GM19099 (cell line): ENCODE measurements around the gene ITGA11.

Experiments
- POLR2A ChIP-seq: IDR thresholded peaks from 3 replicates; pipeline ENCODE4 v1.6.1; 2011; ENCODE audit warnings: low read depth; ENCODE audit not compliant: insufficient read length; ENCODE audit errors: extremely low read depth

ITGA11 gene

GRCh38 chr15:68434021-68434420 lies 2.1 kb upstream of the ITGA11 start:
- TF ChIP-seq POLR2A: no peak

- no peak for TF ChIP-seq POLR2A
These were observed 1.6 kb upstream of the ITGA11 start for GRCh38 chr15:68433551-68433950.

GRCh38 chr15:68432441-68433064 lies 590 bp upstream of the ITGA11 start:
- TF ChIP-seq POLR2A: no peak

GRCh38 chr15:68431037-68431791 lies 749 bp downstream of the ITGA11 start:
- TF ChIP-seq POLR2A: no peak

- TF ChIP-seq POLR2A: no peak
These were observed 1.4 kb downstream of the ITGA11 start for GRCh38 chr15:68430471-68431036.

GRCh38 chr15:68429691-68430470 lies 2.1 kb downstream of the ITGA11 start:
- no peak for TF ChIP-seq POLR2A

- TF ChIP-seq POLR2A: no peak
These were observed 3.5 kb downstream of the ITGA11 start for GRCh38 chr15:68428431-68428940.

- TF ChIP-seq POLR2A: no peak
These were observed 4.0 kb downstream of the ITGA11 start for GRCh38 chr15:68427963-68428362.

- no peak for TF ChIP-seq POLR2A
These were observed 4.6 kb downstream of the ITGA11 start for GRCh38 chr15:68427366-68427765.

GRCh38 chr15:68426116-68426515 lies 5.8 kb downstream of the ITGA11 start:
- no peak for TF ChIP-seq POLR2A

GRCh38 chr15:68425428-68426060 lies 6.4 kb downstream of the ITGA11 start:
- TF ChIP-seq POLR2A: no peak

GRCh38 chr15:68424754-68425390 lies 7.1 kb downstream of the ITGA11 start:
- TF ChIP-seq POLR2A: no peak

- TF ChIP-seq POLR2A: no peak
These were observed 8.3 kb downstream of the ITGA11 start for GRCh38 chr15:68423359-68424296.

- TF ChIP-seq POLR2A: no peak
These were observed 10.1 kb downstream of the ITGA11 start for GRCh38 chr15:68421798-68422402.
